SK-N-MC (cell line): ENCODE data around the gene MOSMO.

Experiments
- EZH2 ChIP-seq: fragments of 200-600 bp; sonication (generic); IDR thresholded peaks from one replicate; pipeline ENCODE4 v1.6.1; 2017; ENCODE audit warnings: antibody characterized with exemption
- POLR2AphosphoS5 ChIP-seq: IDR thresholded peaks from 2 replicates; pipeline ENCODE4 v1.6.1; 2012; ENCODE audit warnings: mild to moderate bottlenecking, low read depth, low read length, borderline replicate concordance

DNA sequence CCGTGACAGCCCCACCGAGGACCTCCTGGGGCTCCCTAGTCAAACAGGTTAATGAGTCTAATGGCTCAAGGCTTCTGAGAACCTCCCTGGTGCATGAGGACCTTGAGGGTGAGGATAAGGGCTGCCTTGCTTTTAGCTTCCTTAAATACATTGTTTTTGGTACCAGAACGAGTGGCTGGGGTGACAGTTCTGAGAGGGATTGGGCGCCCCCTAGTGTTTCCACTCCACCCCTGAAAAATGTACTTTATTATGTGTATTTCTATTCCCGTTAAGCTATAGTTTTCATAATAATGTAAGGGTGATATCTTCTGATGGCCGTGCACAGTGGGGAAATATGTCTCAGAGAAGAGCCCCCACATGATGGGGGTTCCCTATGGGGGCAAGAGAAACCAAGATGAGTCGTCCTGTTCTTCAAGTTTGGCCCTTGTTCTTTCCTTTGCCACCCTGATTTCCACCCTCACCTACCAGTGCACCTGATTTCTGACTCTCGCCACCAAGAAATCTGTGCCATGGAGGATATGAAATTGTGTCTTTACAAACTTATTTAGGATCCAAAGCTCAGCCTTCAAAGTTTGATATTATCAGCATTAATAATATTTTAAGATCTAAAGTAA lies 69.9 kb downstream of the MOSMO start:
- TF ChIP-seq EZH2, result no peak
- no peak for TF ChIP-seq POLR2AphosphoS5
